ENCODE results near the gene RECK. TPM values are rescaled to one million over a fixed set of nuclear protein-coding genes. Genes with fewer than 3 reads are reported as not detected.
"Not testable (repeated sequence)": the region's sequence is repeated elsewhere in the genome, so short reads cannot be mapped to it uniquely, and the experiment has no call there.

The RECK gene
- total RNA-seq, 1 experiment from 2014 or later, result 12.9 TPM

- no peak for DNase-seq (ENCODE audit: low read depth)
Observed at GRCh38 chr9:36063804-36064447, 27.2 kb downstream of the RECK start.

GRCh38 chr9:36064448-36065037 lies 27.8 kb downstream of the RECK start:
- DNase-seq (ENCODE audit: low read depth), result no peak

- no peak for DNase-seq (ENCODE audit: low read depth)
Observed at GRCh38 chr9:36074055-36074454, 37.3 kb downstream of the RECK start.

- peak; percentile 72 for DNase-seq (ENCODE audit: low read depth)
Observed at GRCh38 chr9:36074870-36075532, 38.3 kb downstream of the RECK start.

GRCh38 chr9:36078051-36078450 lies 41.3 kb downstream of the RECK start:
- DNase-seq (ENCODE audit: low read depth), result no peak

- no peak for DNase-seq (ENCODE audit: low read depth)
Observed at GRCh38 chr9:36080519-36080918, 43.8 kb downstream of the RECK start.

GRCh38 chr9:36082931-36083330 lies 46.2 kb downstream of the RECK start:
- DNase-seq (ENCODE audit: low read depth), result no peak

- DNase-seq (ENCODE audit: low read depth), result no peak
Observed at GRCh38 chr9:36086442-36086841, 49.7 kb downstream of the RECK start.

GRCh38 chr9:36087054-36087453 lies 50.3 kb downstream of the RECK start:
- not testable (repeated sequence) for DNase-seq (ENCODE audit: low read depth)

GRCh38 chr9:36088020-36088419 lies 51.3 kb downstream of the RECK start:
- DNase-seq (ENCODE audit: low read depth), result no peak

GRCh38 chr9:36091026-36091953 lies 54.6 kb downstream of the RECK start:
- DNase-seq (ENCODE audit: low read depth), result peak; percentile 26

- DNase-seq (ENCODE audit: low read depth), result no peak
Observed at GRCh38 chr9:36092014-36092413, 55.3 kb downstream of the RECK start.

GRCh38 chr9:36092509-36093215 lies 55.9 kb downstream of the RECK start:
- no peak for DNase-seq (ENCODE audit: low read depth)

- DNase-seq (ENCODE audit: low read depth), result no peak
Observed at GRCh38 chr9:36093384-36093783, 56.7 kb downstream of the RECK start.

GRCh38 chr9:36099718-36100117 lies 63.0 kb downstream of the RECK start:
- no peak for DNase-seq (ENCODE audit: low read depth)

- peak; percentile 35 for DNase-seq (ENCODE audit: low read depth)
Observed at GRCh38 chr9:36100532-36100931, 63.8 kb downstream of the RECK start.

GRCh38 chr9:36101916-36102741 lies 65.4 kb downstream of the RECK start:
- DNase-seq (ENCODE audit: low read depth), result peak; percentile 98

- DNase-seq (ENCODE audit: low read depth), result peak; percentile 76
Observed at GRCh38 chr9:36102742-36103495, 66.2 kb downstream of the RECK start.

GRCh38 chr9:36109071-36109470 lies 72.4 kb downstream of the RECK start:
- DNase-seq (ENCODE audit: low read depth), result no peak

- no peak for DNase-seq (ENCODE audit: low read depth)
Observed at GRCh38 chr9:36110434-36110833, 73.7 kb downstream of the RECK start.

Measured in RPMI7951 (cell line).